HCT116 (cell line): Measurements from ENCODE around the gene CNTNAP2. TPM values are rescaled to one million over a fixed set of nuclear protein-coding genes. Genes with fewer than 3 reads are reported as not detected.

Experiments
- ATAC-seq: fragments of 200-7000 bp; cut with Tn5 transposase; 2 replicates; pipeline ENCODE4 v1.9.1; 2020; ENCODE audit warnings: mild to moderate bottlenecking, moderate library complexity
- BruUV-seq: library from RNA; stranded (reverse); fragments of 400-500 nt; replicated peaks from 2 replicates; lab custom pipeline; 2021; lab: Mats Ljungman, UMichigan
- CTCF ChIA-PET: fragments of 300-600 bp; sonication (Branson Sonifier 250); formaldehyde crosslinking; loops from one replicate; lab custom pipeline; 2021; ENCODE audit warnings: antibody characterized with exemption; lab: Charles Lee
- POLR2A ChIA-PET: fragments of 300-600, 350-600 bp; sonication (Branson Sonifier 250); formaldehyde crosslinking; loops from one replicate; lab custom pipeline; 2021; ENCODE audit warnings: antibody characterized with exemption; lab: Charles Lee
- RAD21 ChIA-PET, 2 experiments: fragments of 300-600 bp; sonication (Branson Sonifier 250); formaldehyde crosslinking; loops; one replicate each; lab custom pipeline; 2023; ENCODE audit warnings: low total read pairs in 2 of 2; ENCODE audit not compliant: uncharacterized antibody in 2 of 2, unreplicated experiment in 2 of 2, low non-redundant PET in 1 of 2; lab: Charles Lee
- DNase-seq: peaks from one replicate; pipeline ENCODE4 v3.0.0-alpha.2; 2010; ENCODE audit warnings: low read depth, low spot score
- H2AFZ ChIP-seq: fragments of 200-600 bp; shearing (Covaris generic), sonication (generic); 2 replicates; pipeline ENCODE4 v1.6.1; 2017; ENCODE audit warnings: low read depth, mixed run types, mixed read lengths, antibody characterized with exemption, low read length; ENCODE audit not compliant: poor library complexity, severe bottlenecking
- H3K27ac ChIP-seq: 2 replicates; pipeline ENCODE4 v1.5.1; 2012; ENCODE audit warnings: low read depth, low read length
- H3K27me3 ChIP-seq: fragments of 200-600 bp; sonication (generic); 2 replicates; pipeline ENCODE4 v1.6.1; 2016; ENCODE audit warnings: mixed run types, low read length, mixed read lengths; ENCODE audit not compliant: insufficient read depth
- H3K36me3 ChIP-seq, 2 experiments: fragments of 200-500 bp in 1 of 2; fragments of 200-600 bp in 1 of 2; sonication (Bioruptor generic) in 1 of 2; sonication (generic) in 1 of 2; 2 replicates each; pipeline versions ENCODE4 v1.5.1 to v1.6.1; 2014 to 2016; ENCODE audit warnings: low read length in 2 of 2, inconsistent platforms in 1 of 2, mixed read lengths in 1 of 2, mixed run types in 1 of 2; ENCODE audit not compliant: insufficient read depth in 2 of 2, control insufficient read depth in 1 of 2
- H3K4me1 ChIP-seq, 2 experiments: fragments of 200-600 bp in 1 of 2; sonication (generic) in 1 of 2; 2 replicates each; pipeline versions ENCODE4 v1.5.1 to v1.6.1; 2012 to 2017; ENCODE audit warnings: low read length in 2 of 2, inconsistent platforms in 1 of 2, mild to moderate bottlenecking in 1 of 2, mixed read lengths in 1 of 2, mixed run types in 1 of 2, moderate library complexity in 1 of 2; ENCODE audit not compliant: insufficient read depth in 2 of 2, control insufficient read depth in 1 of 2
- H3K4me2 ChIP-seq: fragments of 200-600 bp; sonication (generic); 2 replicates; pipeline ENCODE4 v1.6.1; 2017; ENCODE audit warnings: mixed run types, low read length, mixed read lengths
- H3K4me3 ChIP-seq, 2 experiments: fragments of 200-600 bp in 1 of 2; sonication (generic) in 1 of 2; replicated peaks in 1 of 2; 2 replicates each; pipeline ENCODE4 v1.5.1; 2011 to 2016; ENCODE audit warnings: low read length in 2 of 2, control low read depth in 1 of 2, low read depth in 1 of 2, mild to moderate bottlenecking in 1 of 2, mixed read lengths in 1 of 2, mixed run types in 1 of 2
- H3K79me2 ChIP-seq: fragments of 200-600 bp; sonication (generic); 2 replicates; pipeline ENCODE4 v1.6.1; 2017; ENCODE audit warnings: mild to moderate bottlenecking, mixed run types, low read length, moderate library complexity, mixed read lengths; ENCODE audit not compliant: insufficient read depth
- H3K9ac ChIP-seq: fragments of 200-600 bp; sonication (generic); 2 replicates; pipeline ENCODE4 v1.6.1; 2016; ENCODE audit warnings: low read length, mixed read lengths
- H3K9me2 ChIP-seq: fragments of 200-600 bp; sonication (generic), shearing (Covaris generic); 2 replicates; pipeline ENCODE4 v1.6.1; 2017; ENCODE audit warnings: mixed run types, mild to moderate bottlenecking, moderate library complexity; ENCODE audit not compliant: insufficient read depth
- H3K9me3 ChIP-seq, 2 experiments: fragments of 200-500 bp in 1 of 2; fragments of 200-600 bp in 1 of 2; sonication (Bioruptor generic) in 1 of 2; sonication (generic) in 1 of 2; 2 replicates each; pipeline ENCODE4 v1.6.1; 2014 to 2017; ENCODE audit warnings: low read length in 2 of 2, mixed read lengths in 2 of 2, inconsistent platforms in 1 of 2, low read depth in 1 of 2, mild to moderate bottlenecking in 1 of 2, mixed run types in 1 of 2, moderate library complexity in 1 of 2; ENCODE audit not compliant: control insufficient read depth in 1 of 2, insufficient read depth in 1 of 2
- H4K20me1 ChIP-seq: fragments of 200-600 bp; sonication (generic), shearing (Covaris generic); 2 replicates; pipeline ENCODE4 v1.6.1; 2017; ENCODE audit warnings: mixed run types, mild to moderate bottlenecking, moderate library complexity; ENCODE audit not compliant: insufficient read depth
- CBX3 ChIP-seq: IDR thresholded peaks from 2 replicates; pipeline ENCODE4 v1.6.1; 2012; ENCODE audit warnings: low read depth
- EGR1 ChIP-seq: IDR thresholded peaks from 2 replicates; pipeline ENCODE4 v1.6.1; 2012; ENCODE audit warnings: low read depth
- EZH2 ChIP-seq: fragments of 200-600 bp; sonication (generic); IDR thresholded peaks from 2 replicates; pipeline ENCODE4 v1.6.1; 2017; ENCODE audit warnings: antibody characterized with exemption, mixed run types
- EZH2phosphoT487 ChIP-seq: fragments of 200-600 bp; IDR thresholded peaks from 2 replicates; pipeline ENCODE4 v1.6.1; 2018; ENCODE audit warnings: antibody characterized with exemption, borderline replicate concordance
- FOSL1 ChIP-seq: IDR thresholded peaks from 2 replicates; pipeline ENCODE4 v1.6.1; 2012; ENCODE audit warnings: low read depth
- POLR2A ChIP-seq: IDR thresholded peaks from 2 replicates; pipeline ENCODE4 v1.7.0; 2011; ENCODE audit warnings: borderline replicate concordance; ENCODE audit not compliant: insufficient read depth, insufficient read length; ENCODE audit errors: extremely low read depth
- SRF ChIP-seq: IDR thresholded peaks from 2 replicates; pipeline ENCODE4 v1.6.1; 2012; ENCODE audit warnings: low read depth
- intact Hi-C: fragments of 100-400 bp; cut with micrococcal nuclease; formaldehyde crosslinking; loops from 2 replicates; pipeline ENCODE4 v1.10.0; 2022
- total RNA-seq: library from RNA; stranded (reverse); gene quantifications from one replicate; pipeline ENCODE4 v1.2.1, GENCODE V29; 2021; ENCODE audit not compliant: unreplicated experiment

CNTNAP2 gene
- total RNA-seq, 1 experiment from 2014 or later = 0.37 TPM

- BruUV-seq = no TSS peak
- Histone ChIP-seq H3K79me2 (no peaks in the 10 kb centered on the region), H3K4me2 (no peak overlapping the region)
- DNase-seq = no peak
- no peak for ATAC-seq
- intact Hi-C loops = no loop called here
- no peak for TF ChIP-seq EGR1
- no peak for TF ChIP-seq CBX3
- TF ChIP-seq EZH2phosphoT487 = no peak
- TF ChIP-seq FOSL1 = no peak
- no peak for TF ChIP-seq POLR2A
- TF ChIP-seq, all 23 proteins: peak for 0
- H4K20me1 ChIP-seq = no peaks in the 10 kb centered on the region; the same call in 1 of the 2 replicates
- no peak overlapping the region for H3K27ac ChIP-seq
- RAD21 ChIA-PET = no interaction called here
- CTCF ChIA-PET = no interaction called here
- H3K9me2 ChIP-seq = no peaks in the 10 kb centered on the region
- POLR2A ChIA-PET = no interaction called here
- no peaks in the 10 kb centered on the region for H3K27me3 ChIP-seq
- H3K4me3 ChIP-seq = no peak overlapping the region
- H3K9me3 ChIP-seq = peaks cover 0 to 17% of the 10 kb centered on the region in 2 experiments; a peak in 2 of 4 replicates
- no peak overlapping the region for H3K9ac ChIP-seq
- H3K36me3 ChIP-seq = no peaks in the 10 kb centered on the region
- no peak overlapping the region for H2AFZ ChIP-seq
- no peaks in the 10 kb centered on the region for H3K4me1 ChIP-seq
Observed at GRCh38 chr7:147640821-147641220, 1524.2 kb downstream of the CNTNAP2 start.

GRCh38 chr7:147646568-147646967 lies 1530.0 kb downstream of the CNTNAP2 start:
- TF ChIP-seq EZH2 (no peak), SRF (no peak)
- BruUV-seq = no TSS peak
- no peak overlapping the region for H2AFZ ChIP-seq
- CTCF ChIA-PET = no interaction called here
- DNase-seq = no peak
- H3K4me3 ChIP-seq = no peak overlapping the region
- H3K79me2 ChIP-seq = no peaks in the 10 kb centered on the region
- H3K27me3 ChIP-seq = no peaks in the 10 kb centered on the region
- no peaks in the 10 kb centered on the region for H4K20me1 ChIP-seq
- no peak overlapping the region for H3K9ac ChIP-seq
- RAD21 ChIA-PET = no interaction called here
- POLR2A ChIA-PET = no interaction called here
- no peak for ATAC-seq
- no peak overlapping the region for H3K4me2 ChIP-seq
- no peaks in the 10 kb centered on the region for H3K9me2 ChIP-seq
- no peaks in the 10 kb centered on the region for H3K4me1 ChIP-seq
- H3K36me3 ChIP-seq = no peaks in the 10 kb centered on the region
- no peak overlapping the region for H3K27ac ChIP-seq
- H3K9me3 ChIP-seq = peaks cover 4 to 14% of the 10 kb centered on the region in 2 experiments; a peak in 1 of 4 replicates
- intact Hi-C loops = no loop called here
